HG03097 (cell line): ENCODE data around the gene CYTH1.

ENCODE experiments used
- ATAC-seq: cut with Tn5 transposase; IDR thresholded peaks from one replicate; pipeline ENCODE4 v1.9.1; 2021; ENCODE audit not compliant: unreplicated experiment, low FRiP score

Gene CYTH1

DNA sequence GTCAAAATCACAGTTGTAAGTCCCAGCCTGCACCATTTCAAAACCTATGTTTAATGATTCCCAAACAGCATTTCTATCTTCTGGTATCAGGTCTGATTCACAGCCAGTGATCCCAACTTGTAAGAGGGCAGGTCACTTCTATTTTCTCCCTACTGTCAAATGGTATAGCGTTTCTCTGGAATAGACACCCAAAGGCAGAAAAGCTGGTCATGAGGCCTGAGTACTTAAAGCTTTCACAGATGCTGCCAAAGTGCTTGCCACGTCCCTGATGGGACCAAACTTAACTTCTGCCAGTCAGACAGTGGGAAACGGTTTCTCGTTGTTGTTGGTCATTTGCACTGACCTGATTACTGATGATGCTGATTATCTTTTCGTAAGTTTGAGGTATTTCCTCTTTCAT is 43.4 kb downstream of the CYTH1 start:
- no peak for ATAC-seq

DNA sequence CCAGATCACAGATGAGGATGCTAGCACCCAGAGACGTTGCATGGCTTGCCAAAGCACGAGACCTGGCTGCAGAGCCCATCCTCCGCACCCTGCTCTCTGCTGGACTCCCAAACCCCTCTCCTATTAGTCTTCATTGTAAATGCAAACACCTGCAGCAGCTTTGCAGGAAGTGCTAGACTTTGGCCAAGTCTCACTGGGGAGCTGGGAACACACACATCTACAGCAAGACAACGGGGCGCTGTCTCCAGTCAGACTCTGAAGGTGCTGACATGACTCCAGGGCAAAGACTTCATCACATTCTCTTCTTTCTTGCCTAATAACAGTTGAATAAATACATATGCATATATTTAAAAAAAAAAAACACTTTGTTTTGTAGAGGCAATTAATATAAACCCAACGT is 43.8 kb downstream of the CYTH1 start:
- ATAC-seq = no peak

DNA sequence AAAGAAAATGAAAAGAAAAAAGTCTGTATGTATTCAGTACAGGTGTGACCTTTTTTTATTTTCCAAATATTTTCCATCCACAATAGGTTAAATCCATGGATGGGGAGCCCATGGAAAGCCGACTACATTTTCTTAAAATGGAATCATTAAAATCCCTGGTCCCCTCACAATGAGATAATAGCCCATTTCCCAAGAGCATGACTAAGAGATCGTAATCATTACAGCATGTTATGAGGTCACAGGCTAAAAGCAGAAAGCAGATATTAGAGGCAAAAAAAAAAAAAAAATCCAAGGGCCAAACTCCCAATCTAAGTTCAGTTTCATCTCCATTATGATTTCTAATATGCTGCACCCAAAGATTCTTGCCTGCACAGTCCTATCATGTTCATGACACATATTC is 44.7 kb downstream of the CYTH1 start:
- no peak for ATAC-seq

DNA sequence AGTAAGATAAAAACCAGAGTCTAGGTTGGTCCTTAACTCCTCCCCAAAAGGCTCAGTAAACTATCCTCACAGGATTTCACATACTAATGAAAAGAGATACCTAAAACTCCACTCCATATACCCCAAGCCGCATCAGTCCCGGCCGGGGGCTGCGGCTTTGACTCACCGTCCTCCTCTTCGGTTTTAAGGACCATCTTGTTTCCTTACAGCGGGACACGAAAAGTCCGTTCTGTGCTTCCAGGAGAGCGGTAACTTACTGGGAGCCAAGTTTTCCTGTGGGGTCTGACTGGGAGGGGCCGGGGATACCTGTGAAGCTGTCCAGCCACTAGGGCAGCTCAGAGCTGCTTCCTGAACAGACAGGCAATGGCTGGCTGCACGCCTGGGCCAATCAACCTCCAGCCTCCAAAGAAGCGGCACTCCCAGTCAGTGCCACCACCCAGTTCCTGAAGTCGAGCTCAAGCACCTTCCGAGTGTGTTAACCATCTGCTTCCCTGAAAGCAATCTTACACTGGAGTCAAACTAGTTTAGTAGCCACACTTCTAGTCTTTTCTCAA is 45.5 kb downstream of the CYTH1 start:
- ATAC-seq = no peak

DNA sequence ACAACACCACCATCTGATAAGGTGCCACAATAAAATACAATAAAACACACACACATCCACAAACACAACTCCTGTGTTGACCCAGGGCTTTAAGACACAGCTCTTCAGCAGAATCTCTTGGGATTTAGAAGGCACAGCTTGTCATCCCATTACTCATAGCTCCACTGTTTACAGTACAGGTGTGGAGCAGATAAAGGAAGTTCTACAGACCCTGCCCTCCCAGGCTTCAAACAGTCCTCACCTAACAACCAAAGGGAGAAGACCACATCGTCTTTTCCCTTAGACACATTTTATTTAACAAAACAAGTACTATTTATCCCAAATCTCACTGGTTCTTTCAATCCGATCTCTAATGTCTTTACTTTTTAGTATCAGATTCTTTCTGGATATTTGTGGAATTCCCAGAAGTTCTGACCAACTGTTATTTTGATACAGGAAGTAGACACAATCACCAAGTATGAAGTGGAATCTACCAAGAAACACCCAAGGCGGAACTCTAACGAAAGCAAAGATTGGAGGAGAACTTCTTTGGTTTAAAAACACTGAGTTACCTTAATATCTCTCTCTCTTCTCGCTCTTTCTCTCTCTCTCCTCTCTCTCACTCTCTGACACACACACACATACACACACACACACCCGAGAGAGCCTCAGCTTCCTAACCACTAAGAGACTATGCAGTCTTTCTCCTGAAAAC is 46.1 kb downstream of the CYTH1 start:
- no peak for ATAC-seq

DNA sequence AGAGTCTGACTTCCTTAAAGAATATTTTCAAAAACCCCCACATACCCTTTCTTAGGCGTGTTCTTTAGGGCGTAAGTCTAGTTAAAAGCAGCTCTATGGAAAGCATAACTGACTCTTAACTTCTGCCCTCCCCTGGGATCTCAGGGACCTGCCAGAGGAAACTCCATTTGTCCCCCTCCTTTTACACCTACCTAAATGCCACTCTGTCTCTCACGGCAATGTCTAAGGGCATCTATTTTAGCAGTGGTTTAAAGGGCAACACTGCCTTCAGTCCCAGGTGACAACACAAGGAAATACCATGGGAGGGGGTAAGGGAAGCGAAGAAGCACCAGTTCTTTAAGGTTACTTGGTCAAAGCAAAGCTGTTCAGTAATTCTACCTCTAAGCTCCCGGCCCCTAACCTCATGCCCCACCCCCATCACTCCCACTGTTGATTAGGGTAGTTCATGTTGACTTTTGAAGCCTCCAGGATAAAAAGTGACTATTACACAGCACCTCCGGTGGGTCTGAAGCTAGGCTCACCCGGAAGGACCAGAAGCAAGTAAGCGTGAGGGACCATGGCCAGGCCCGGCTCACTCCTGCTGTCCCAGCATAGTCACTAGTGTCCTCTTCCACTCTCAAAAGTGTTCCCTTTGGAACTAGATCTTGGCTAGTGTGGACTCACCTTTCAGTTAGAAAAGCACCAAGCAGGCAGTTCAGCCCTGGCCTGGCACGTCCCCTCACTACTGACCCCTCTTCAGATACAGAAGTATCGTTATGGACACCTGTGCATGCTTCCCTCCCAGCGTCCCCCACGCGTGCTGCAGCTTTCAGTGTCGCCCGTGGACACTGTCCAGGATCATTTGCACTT is 47.1 kb downstream of the CYTH1 start:
- ATAC-seq = no peak

DNA sequence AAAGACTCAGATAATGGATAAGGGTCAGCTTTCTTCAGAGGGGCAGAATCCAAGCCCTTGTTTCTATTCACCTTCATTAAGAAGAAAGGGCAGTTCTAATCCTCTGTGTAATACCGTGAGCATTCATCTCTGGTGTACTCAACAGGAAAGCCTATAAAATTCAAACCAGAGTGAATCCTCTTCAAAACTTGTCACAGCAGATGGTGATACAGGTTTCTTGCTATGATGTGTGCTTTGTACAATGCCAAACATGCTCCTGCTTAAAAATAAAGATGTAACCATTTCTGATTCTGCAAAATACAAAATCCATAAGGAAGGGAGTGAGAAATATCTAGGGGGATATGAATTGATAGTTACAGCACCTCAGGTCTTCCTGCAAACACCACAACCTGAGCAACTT is 49.7 kb downstream of the CYTH1 start:
- ATAC-seq = no peak

DNA sequence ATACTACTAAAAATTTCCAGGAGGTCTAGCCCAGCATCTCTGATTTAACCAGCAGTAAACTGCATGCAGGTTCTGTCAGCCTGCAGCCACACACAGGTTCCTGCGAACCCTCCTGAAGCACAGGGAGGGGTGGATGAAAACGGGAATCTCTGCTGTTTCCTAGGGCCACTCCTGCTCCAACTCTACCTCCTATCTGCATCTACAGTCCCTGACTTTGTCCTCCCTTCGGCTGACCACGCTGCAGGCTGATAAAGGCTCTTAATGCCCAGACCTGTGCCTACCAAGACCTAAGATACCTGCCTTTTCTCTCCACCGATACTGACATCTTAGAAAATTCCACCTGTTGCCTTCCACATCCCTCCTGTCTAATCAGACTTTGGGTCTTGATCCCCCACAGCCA is 50.2 kb downstream of the CYTH1 start:
- ATAC-seq = no peak

DNA sequence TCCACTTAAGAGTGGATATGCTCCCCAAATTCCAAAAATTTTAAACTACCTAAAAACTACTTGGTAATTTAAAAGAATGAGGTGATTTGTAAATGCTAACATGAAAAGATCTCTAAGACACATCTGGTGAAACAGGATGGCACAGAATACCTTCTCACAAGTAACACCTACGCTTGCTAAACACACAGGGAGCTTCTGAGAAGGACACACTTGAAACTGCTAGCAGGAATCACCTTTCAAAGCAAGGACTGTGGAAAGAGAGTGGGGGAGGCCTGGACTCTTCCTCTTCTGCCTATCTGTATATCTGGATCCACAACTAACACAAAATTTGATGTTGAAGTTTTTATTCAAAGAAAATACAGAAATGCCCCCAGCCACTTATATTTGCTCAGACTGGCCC is 52.4 kb downstream of the CYTH1 start:
- ATAC-seq = no peak

DNA sequence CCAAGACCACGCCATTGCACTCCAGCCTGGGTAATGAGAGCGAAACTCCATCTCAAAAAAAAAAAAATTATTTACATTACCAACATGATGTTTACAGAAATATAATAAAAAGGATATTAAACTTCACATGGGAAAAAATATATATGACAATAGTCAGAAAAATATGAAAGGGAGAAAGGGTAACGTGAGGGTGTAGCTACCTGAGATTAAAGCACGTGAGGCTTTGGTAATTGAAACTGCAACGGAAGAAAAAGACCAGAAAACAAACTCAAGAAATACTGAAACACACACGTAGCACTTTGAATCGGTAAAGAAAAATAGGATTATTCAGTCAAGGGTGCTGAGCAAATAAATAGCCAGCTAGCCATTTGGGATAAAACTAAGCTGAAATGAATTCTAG is 53.6 kb downstream of the CYTH1 start:
- no peak for ATAC-seq

DNA sequence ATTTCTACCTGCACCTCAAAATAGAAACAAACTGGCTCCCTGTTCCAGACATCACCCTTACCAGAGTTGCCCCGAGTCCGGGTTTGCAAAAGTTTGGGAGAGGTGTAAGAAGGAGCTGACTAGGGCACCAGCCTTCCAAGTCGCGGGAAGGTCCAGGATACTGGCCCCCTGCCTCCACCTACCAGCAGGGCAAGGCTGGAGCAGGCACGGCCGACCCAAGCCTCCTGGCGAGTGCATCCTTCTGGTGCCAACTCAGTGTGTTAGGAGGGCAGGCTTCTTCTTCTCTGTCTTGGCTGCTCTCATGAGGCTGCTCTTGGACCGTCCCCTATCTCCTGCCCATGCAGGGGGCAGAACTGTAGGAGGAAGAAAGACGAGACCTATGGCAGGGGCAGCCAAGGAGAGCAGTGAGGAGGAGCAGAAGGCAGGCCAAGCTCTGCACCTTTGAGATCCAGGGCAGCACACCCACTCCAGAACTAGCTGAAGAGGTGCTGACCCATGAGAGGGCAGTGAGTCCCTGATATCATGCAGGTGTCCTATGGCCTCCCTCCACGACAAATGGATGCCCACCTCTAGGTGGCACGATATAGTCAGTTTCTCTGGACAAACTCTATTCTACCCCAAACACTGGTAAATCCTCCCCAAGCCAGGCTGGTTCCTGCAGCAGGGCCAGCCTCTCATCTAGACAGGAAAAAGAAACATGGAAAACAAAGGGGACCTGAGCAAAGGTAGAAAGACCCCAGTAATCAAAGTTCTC is 54.4 kb downstream of the CYTH1 start:
- ATAC-seq = no peak

DNA sequence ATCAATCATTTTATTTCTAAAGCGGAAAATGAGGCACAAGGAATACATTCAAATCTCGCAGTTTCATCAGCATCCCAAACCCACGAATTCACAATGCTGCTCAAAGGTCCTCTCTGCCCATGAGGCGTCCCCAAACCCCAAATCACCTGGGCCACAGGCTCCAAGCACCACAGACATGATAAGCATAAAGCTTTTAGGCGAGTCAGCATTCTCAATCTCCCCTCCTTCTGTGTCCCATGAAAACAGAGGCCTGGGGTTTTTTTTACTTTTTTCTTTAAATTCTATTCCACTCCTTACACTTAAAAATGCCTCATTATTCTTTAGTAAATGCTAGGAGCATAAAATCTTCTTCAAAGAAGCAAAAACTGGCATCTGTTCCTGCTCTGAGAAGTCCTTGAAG is 55.0 kb downstream of the CYTH1 start:
- no peak for ATAC-seq

DNA sequence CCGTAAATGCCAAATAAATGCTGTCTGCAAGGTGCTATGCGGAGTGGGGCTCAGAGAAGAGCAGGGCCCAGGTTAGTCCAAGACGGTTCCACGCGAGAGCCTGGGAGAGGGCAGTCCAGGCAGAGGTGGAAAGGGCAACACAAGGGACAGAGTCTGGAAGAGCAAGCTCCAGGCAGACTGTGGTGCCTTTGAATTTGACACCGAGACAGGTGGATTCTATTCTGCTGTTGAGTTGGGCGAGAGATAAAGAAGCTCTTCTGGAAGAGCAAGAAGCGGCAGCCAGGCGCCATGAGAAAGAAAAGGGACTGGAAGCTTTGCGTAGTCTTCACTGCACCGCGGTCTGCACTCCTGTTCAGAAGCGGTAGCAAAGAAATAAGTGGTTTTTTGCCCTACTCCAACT is 55.6 kb downstream of the CYTH1 start:
- no peak for ATAC-seq

DNA sequence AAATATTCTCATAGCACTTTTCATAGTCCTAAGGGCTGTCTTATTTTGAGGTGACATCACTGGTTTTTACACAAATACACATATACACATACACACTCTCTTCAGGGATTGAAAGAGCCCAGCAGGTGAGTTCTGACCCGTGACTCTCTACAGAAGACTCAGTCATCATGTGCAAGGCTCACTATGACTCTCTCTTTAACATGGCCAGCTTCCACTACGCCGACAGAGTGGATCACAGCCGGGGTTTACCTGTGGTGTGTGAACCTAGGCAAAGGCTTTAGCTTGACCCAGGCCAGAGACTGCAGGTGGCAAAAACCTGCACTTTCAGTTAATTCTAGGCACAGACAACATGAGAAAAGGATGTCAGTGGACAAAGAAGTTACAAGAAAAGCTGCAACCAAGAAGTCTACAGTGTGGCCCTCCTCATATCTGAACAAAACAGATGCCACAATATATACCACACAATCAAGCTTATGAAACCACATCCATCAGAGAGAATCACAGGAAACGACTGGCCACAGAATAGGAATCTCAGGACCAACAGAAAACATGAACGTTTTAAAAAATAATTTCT is 56.5 kb downstream of the CYTH1 start:
- ATAC-seq = no peak

DNA sequence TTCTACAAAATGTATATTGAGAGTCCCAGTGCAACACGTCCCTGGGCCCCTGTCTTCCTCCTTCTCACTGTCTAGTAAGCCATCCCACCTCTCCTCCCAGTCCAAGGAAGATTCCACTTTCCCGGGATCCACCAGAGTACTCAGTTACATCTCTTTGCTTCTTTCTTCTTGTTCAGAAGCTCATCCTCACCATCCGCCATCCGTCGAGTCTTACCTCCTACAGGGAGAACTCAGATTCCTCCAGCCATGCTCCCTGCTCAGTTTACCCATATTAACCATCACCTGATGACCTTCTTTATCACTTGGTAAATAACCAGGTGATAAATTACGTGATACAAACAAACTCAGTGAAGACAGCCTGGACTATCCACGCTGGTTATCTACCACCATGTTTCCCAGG is 57.1 kb downstream of the CYTH1 start:
- no peak for ATAC-seq

DNA sequence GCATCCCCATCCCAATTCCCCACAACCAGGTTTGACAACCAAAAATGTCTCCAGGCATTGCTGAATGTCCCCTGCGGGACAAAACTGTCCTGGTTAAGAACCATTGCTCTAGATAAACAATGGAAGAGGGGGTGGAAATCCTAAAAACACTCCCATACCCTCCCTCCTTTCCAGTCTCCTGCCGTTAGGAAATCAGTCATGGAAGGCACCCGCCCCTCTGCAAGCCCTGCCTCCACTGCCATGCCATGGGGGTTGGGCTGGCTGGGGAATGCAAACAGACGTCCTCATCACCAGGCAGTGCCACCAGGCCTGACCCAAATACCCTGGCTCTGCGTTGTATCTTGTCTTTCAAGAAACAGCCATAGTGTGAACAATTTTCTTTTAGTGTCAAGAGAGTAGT is 57.5 kb downstream of the CYTH1 start:
- no peak for ATAC-seq

DNA sequence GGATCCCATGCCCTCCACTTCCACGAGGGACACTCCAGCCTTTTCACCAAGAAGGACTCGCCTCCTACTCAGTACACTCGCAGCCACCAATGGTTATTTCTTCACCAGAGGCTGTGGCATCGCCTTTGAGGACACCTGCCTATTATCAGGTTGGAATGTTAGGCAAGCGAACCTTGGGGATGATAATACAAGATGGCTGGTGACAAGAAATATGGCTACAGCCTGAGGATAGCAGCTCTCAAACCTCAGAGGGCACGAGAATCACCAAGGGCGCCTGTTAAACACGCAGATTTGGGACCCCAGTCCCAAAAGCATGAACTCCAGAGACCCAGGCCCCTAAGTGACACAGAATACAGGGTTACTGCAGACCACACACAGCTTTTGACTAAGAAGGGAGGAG is 58.1 kb downstream of the CYTH1 start:
- ATAC-seq = no peak

DNA sequence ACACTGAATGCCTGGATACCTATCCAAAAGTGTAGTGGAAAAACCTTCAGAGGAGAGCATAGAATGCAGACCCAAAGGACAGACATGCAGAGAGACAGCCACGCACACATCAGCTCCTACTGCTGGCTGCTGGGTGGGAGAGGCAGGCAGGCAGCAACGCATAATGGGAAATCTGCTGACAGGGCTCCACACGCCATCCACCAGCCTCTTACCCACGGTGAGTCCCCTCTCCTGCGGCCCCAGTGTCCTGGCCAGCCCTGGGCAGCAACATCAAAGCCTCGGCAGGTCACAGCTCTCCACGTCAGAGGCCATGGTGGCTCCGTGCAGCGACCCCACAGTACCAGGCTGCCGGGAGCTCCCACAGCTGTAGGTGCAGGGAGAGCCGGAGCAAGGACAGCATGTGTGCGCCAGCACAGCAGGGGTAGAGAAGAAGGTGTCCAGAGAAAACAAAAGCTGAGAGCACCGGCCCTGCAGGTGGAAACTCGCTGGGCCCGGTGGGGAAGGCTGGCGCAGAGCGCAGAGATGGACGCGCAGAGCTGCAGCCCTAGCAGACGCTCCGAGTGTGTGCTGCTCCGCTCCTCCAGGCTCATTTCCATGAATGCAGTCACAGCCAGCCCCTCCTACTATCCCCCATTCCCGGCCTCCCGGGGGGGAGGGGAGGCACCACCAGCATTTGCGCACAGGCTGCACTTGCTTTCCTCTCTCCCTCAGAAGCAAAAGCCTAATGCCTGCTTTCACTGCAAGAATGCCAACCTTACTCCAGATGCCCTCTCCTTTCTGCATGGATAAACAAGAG is 58.9 kb downstream of the CYTH1 start:
- ATAC-seq = no peak

DNA sequence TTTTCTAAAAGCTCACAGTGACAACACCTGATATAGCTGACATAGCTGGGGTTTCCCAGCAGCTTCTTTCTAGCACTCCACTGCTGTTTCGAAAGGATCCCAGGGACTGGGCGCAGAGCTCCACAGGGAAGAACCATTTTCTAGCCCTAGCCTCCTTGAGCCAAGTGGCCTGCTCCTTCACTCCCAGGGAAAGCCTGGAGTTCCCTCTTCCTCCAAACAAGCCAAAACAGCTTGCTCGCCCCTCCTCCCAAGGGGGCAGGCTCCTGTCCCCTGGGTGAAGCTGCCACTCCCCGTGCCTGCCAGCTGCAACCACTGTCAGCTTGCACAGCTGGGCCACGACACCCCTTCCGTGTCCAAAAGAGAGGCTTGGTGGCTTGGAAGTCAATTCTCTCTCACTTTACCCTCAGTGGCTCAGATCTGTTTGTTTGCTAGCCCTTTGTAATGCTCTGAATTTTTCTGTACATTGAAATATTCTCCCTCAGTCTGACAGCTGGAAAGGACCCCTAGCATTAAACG is 59.8 kb downstream of the CYTH1 start:
- no peak for ATAC-seq
